CD8-positive, alpha-beta memory T cell (primary cell): ENCODE results near the gene ANO2. TPM values are rescaled to one million over a fixed set of nuclear protein-coding genes. Genes with fewer than 3 reads are reported as not detected.
A peak's percentile ranks its signal among the peaks of the same experiment; 100 is the strongest.

Source experiments
- CTCF ChIA-PET: fragments of 350-600 bp; sonication (Branson Sonifier 250); formaldehyde crosslinking; loops from one replicate; lab custom pipeline; 2021; ENCODE audit warnings: antibody characterized with exemption; lab: Charles Lee
- POLR2A ChIA-PET: fragments of 350-600 bp; sonication (Branson Sonifier 250); formaldehyde crosslinking; loops from one replicate; lab custom pipeline; 2021; ENCODE audit warnings: antibody characterized with exemption; lab: Charles Lee
- DNase-seq, 5 donors: peaks; one replicate each; pipeline versions ENCODE4 v3.0.0 to v3.0.0-alpha.2; 2020 to 2022; ENCODE audit warnings: mixed read lengths in 1 of 5
- H3K27ac ChIP-seq: one replicate; pipeline ENCODE4 v1.7.0; 2013; ENCODE audit warnings: low read depth, mild to moderate bottlenecking, low read length, moderate library complexity
- H3K27me3 ChIP-seq: 2 replicates; pipeline ENCODE4 v1.7.0; 2013; ENCODE audit warnings: low read length, mild to moderate bottlenecking; ENCODE audit not compliant: insufficient read depth, poor library complexity, severe bottlenecking
- H3K36me3 ChIP-seq: 2 replicates; pipeline ENCODE4 v1.7.0; 2013; ENCODE audit warnings: mild to moderate bottlenecking, low read length, moderate library complexity; ENCODE audit not compliant: insufficient read depth
- H3K4me1 ChIP-seq: 2 replicates; pipeline ENCODE4 v1.7.0; 2013; ENCODE audit warnings: mild to moderate bottlenecking, low read length, moderate library complexity; ENCODE audit not compliant: insufficient read depth
- H3K4me3 ChIP-seq: 2 replicates; pipeline ENCODE4 v1.7.0; 2013; ENCODE audit warnings: mild to moderate bottlenecking, low read length
- H3K9me3 ChIP-seq: 2 replicates; pipeline ENCODE4 v1.7.0; 2013; ENCODE audit warnings: mild to moderate bottlenecking, low read length
- H3K27ac Mint-ChIP-seq, 8 donors: one replicate each; pipeline ENCODE4 v1.8.0; 2020 to 2021; ENCODE audit warnings: mixed read lengths in 8 of 8, mild to moderate bottlenecking in 6 of 8, inconsistent platforms in 3 of 8, moderate library complexity in 3 of 8
- H3K27me3 Mint-ChIP-seq, 2 donors: one replicate each; pipeline ENCODE4 v1.8.0; 2020 to 2021; ENCODE audit warnings: mixed read lengths in 2 of 2, mild to moderate bottlenecking in 1 of 2, moderate library complexity in 1 of 2
- H3K36me3 Mint-ChIP-seq, 3 donors: one replicate each; pipeline ENCODE4 v1.8.0; 2020 to 2021; ENCODE audit warnings: mixed read lengths in 3 of 3, inconsistent platforms in 1 of 3, mild to moderate bottlenecking in 1 of 3
- H3K4me1 Mint-ChIP-seq, 3 donors: one replicate each; pipeline ENCODE4 v1.8.0; 2020 to 2021; ENCODE audit warnings: mixed read lengths in 3 of 3, inconsistent platforms in 1 of 3, mild to moderate bottlenecking in 1 of 3
- H3K4me3 Mint-ChIP-seq, 7 donors: one replicate each; pipeline ENCODE4 v1.8.0; 2020 to 2021; ENCODE audit warnings: mixed read lengths in 7 of 7, mild to moderate bottlenecking in 6 of 7, moderate library complexity in 4 of 7, inconsistent platforms in 2 of 7
- H3K9me3 Mint-ChIP-seq, 5 donors: one replicate each; pipeline ENCODE4 v1.8.0; 2020 to 2022; ENCODE audit warnings: mixed read lengths in 5 of 5, mild to moderate bottlenecking in 3 of 5, moderate library complexity in 2 of 5, inconsistent platforms in 1 of 5
- polyA plus RNA-seq: library from polyadenylated mRNA; unstranded; fragments of 300-500 nt; fragmentation: Illumina TruSeq; gene quantifications from one replicate; pipeline ENCODE4 v1.2.3, GENCODE V29; 2021
- total RNA-seq, 2 experiments: library from RNA; stranded (reverse); gene quantifications; one replicate each; pipeline ENCODE4 v1.2.3, GENCODE V29; 2021

Gene ANO2
- total and polyA plus RNA-seq, 3 experiments from 2014 or later, result not detected

- no peaks in the 10 kb centered on the region for H3K27me3 ChIP-seq
- DNase-seq, result no peak
- H3K27ac ChIP-seq, result no peak overlapping the region
- CTCF ChIA-PET, result interaction anchor here (0.9 kb wide), 1 partner anchor 9 kb away, joined by 4 read pairs; no protein-coding TSS in a partner anchor
- H3K27ac Mint-ChIP-seq, result no peak overlapping the region
- H3K9me3 Mint-ChIP-seq, result peaks cover 0 to 6% (median 3%) of the 10 kb centered on the region in 5 donors
- H3K9me3 ChIP-seq, result no peaks in the 10 kb centered on the region
- H3K36me3 Mint-ChIP-seq, result no peaks in the 10 kb centered on the region
- no peaks in the 10 kb centered on the region for H3K4me1 ChIP-seq
- POLR2A ChIA-PET, result no interaction called here
- H3K4me1 Mint-ChIP-seq, result no peaks in the 10 kb centered on the region
- H3K4me3 ChIP-seq, result no peak overlapping the region
- H3K27me3 Mint-ChIP-seq, result peaks cover 14 to 62% of the 10 kb centered on the region in 2 donors
- no peak overlapping the region for H3K4me3 Mint-ChIP-seq
- no peaks in the 10 kb centered on the region for H3K36me3 ChIP-seq
Observed at GRCh38 chr12:5956987-5957386, 11.9 kb upstream of the ANO2 start.

GRCh38 chr12:5954661-5955060 lies 9.6 kb upstream of the ANO2 start:
- H3K9me3 ChIP-seq, result no peaks in the 10 kb centered on the region
- no peak overlapping the region for H3K4me3 Mint-ChIP-seq
- peaks cover 24 to 78% of the 10 kb centered on the region in 2 donors for H3K27me3 Mint-ChIP-seq
- no peaks in the 10 kb centered on the region for H3K36me3 Mint-ChIP-seq
- no peaks in the 10 kb centered on the region for H3K4me1 Mint-ChIP-seq
- H3K27ac ChIP-seq, result no peak overlapping the region
- H3K27me3 ChIP-seq, result no peaks in the 10 kb centered on the region
- H3K4me1 ChIP-seq, result no peaks in the 10 kb centered on the region
- ChIA-PET POLR2A (no interaction called here), CTCF (no interaction called here)
- H3K9me3 Mint-ChIP-seq, result peaks cover 0 to 6% (median 3%) of the 10 kb centered on the region in 5 donors
- H3K36me3 ChIP-seq, result no peaks in the 10 kb centered on the region
- H3K4me3 ChIP-seq, result no peak overlapping the region
- H3K27ac Mint-ChIP-seq, result no peak overlapping the region
- DNase-seq, result no peak

GRCh38 chr12:5953835-5954586 lies 9.0 kb upstream of the ANO2 start:
- no peak for DNase-seq
- H3K27me3 Mint-ChIP-seq, result peaks cover 29 to 80% of the 10 kb centered on the region in 2 donors
- no peaks in the 10 kb centered on the region for H3K4me1 Mint-ChIP-seq
- no peaks in the 10 kb centered on the region for H3K36me3 ChIP-seq
- H3K36me3 Mint-ChIP-seq, result no peaks in the 10 kb centered on the region
- H3K27ac Mint-ChIP-seq, result no peak overlapping the region
- no peaks in the 10 kb centered on the region for H3K9me3 ChIP-seq
- no peak overlapping the region for H3K4me3 ChIP-seq
- H3K9me3 Mint-ChIP-seq, result peaks cover 0 to 6% (median 3%) of the 10 kb centered on the region in 5 donors
- no peak overlapping the region for H3K4me3 Mint-ChIP-seq
- H3K4me1 ChIP-seq, result no peaks in the 10 kb centered on the region
- POLR2A ChIA-PET, result no interaction called here
- no peak overlapping the region for H3K27ac ChIP-seq
- CTCF ChIA-PET, result no interaction called here
- H3K27me3 ChIP-seq, result no peaks in the 10 kb centered on the region

GRCh38 chr12:5952031-5952430 lies 7.0 kb upstream of the ANO2 start:
- Histone ChIP-seq H3K4me1 (no peaks in the 10 kb centered on the region), H3K27me3 (no peaks in the 10 kb centered on the region), H3K36me3 (no peaks in the 10 kb centered on the region), H3K9me3 (no peaks in the 10 kb centered on the region), H3K27ac (no peak overlapping the region), H3K4me3 (no peak overlapping the region)
- ChIA-PET POLR2A (no interaction called here), CTCF (interaction anchor here (1.2 kb wide), 1 partner anchor 12 kb away, joined by 3 read pairs; no protein-coding TSS in a partner anchor)
- no peak overlapping the region for H3K27ac Mint-ChIP-seq
- H3K4me3 Mint-ChIP-seq, result no peak overlapping the region
- peaks cover 31 to 78% of the 10 kb centered on the region in 2 donors for H3K27me3 Mint-ChIP-seq
- DNase-seq, result no peak
- no peaks in the 10 kb centered on the region for H3K36me3 Mint-ChIP-seq
- H3K9me3 Mint-ChIP-seq, result peaks cover 0 to 3% (median 2%) of the 10 kb centered on the region in 5 donors
- no peaks in the 10 kb centered on the region for H3K4me1 Mint-ChIP-seq

GRCh38 chr12:5948696-5949095 lies 3.6 kb upstream of the ANO2 start:
- ChIA-PET POLR2A (no interaction called here), CTCF (interaction anchor here (0.6 kb wide), 1 partner anchor 1670 kb away, joined by 3 read pairs; no protein-coding TSS in a partner anchor)
- no peak for DNase-seq
- no peak overlapping the region for H3K4me3 Mint-ChIP-seq
- Histone ChIP-seq H3K4me3 (no peak overlapping the region), H3K9me3 (no peaks in the 10 kb centered on the region), H3K4me1 (no peaks in the 10 kb centered on the region), H3K27ac (no peak overlapping the region), H3K27me3 (peaks cover 20% of the 10 kb centered on the region), H3K36me3 (no peaks in the 10 kb centered on the region)
- no peak overlapping the region for H3K27ac Mint-ChIP-seq
- no peaks in the 10 kb centered on the region for H3K36me3 Mint-ChIP-seq
- H3K9me3 Mint-ChIP-seq, result no peaks in the 10 kb centered on the region
- H3K4me1 Mint-ChIP-seq, result peaks cover 0 to 2% (median 0%) of the 10 kb centered on the region in 3 donors
- peaks cover 48 to 81% of the 10 kb centered on the region in 2 donors for H3K27me3 Mint-ChIP-seq

- Mint-ChIP-seq H3K27me3 (peaks cover 42 to 82% of the 10 kb centered on the region in 2 donors), H3K4me1 (peaks cover 0 to 2% (median 0%) of the 10 kb centered on the region in 3 donors), H3K9me3 (peaks cover 0 to 2% (median 0%) of the 10 kb centered on the region in 5 donors), H3K36me3 (no peaks in the 10 kb centered on the region), H3K27ac (no peak overlapping the region), H3K4me3 (no peak overlapping the region)
- ChIA-PET POLR2A (no interaction called here), CTCF (no interaction called here)
- Histone ChIP-seq H3K27ac (no peak overlapping the region), H3K4me1 (no peaks in the 10 kb centered on the region), H3K9me3 (no peaks in the 10 kb centered on the region), H3K4me3 (no peak overlapping the region), H3K27me3 (peaks cover 27% of the 10 kb centered on the region), H3K36me3 (no peaks in the 10 kb centered on the region)
- no peak for DNase-seq
Observed at GRCh38 chr12:5947006-5947405, 1.9 kb upstream of the ANO2 start.

GRCh38 chr12:5946388-5946787 lies 1.3 kb upstream of the ANO2 start:
- Histone ChIP-seq H3K4me1 (no peaks in the 10 kb centered on the region), H3K9me3 (no peaks in the 10 kb centered on the region), H3K27me3 (peaks cover 27% of the 10 kb centered on the region), H3K4me3 (no peak overlapping the region), H3K27ac (no peak overlapping the region), H3K36me3 (no peaks in the 10 kb centered on the region)
- H3K36me3 Mint-ChIP-seq, result no peaks in the 10 kb centered on the region
- POLR2A ChIA-PET, result no interaction called here
- CTCF ChIA-PET, result no interaction called here
- H3K4me3 Mint-ChIP-seq, result no peak overlapping the region
- peaks cover 0 to 2% (median 0%) of the 10 kb centered on the region in 3 donors for H3K4me1 Mint-ChIP-seq
- no peak overlapping the region for H3K27ac Mint-ChIP-seq
- no peak for DNase-seq
- peaks cover 42 to 81% of the 10 kb centered on the region in 2 donors for H3K27me3 Mint-ChIP-seq
- peaks cover 0 to 2% (median 0%) of the 10 kb centered on the region in 5 donors for H3K9me3 Mint-ChIP-seq

- no peaks in the 10 kb centered on the region for H3K9me3 ChIP-seq
- ChIA-PET CTCF (no interaction called here), POLR2A (no interaction called here)
- no peak for DNase-seq
- H3K27ac ChIP-seq, result no peak overlapping the region
- peaks cover 36% of the 10 kb centered on the region for H3K27me3 ChIP-seq
- no peak overlapping the region for H3K4me3 Mint-ChIP-seq
- H3K4me1 ChIP-seq, result no peaks in the 10 kb centered on the region
- no peaks in the 10 kb centered on the region for H3K36me3 ChIP-seq
- H3K27ac Mint-ChIP-seq, result peak overlapping the region in 1 of 8 donors; percentile 7
- H3K36me3 Mint-ChIP-seq, result peaks cover 0 to 3% (median 0%) of the 10 kb centered on the region in 3 donors
- H3K4me3 ChIP-seq, result no peak overlapping the region
- peaks cover 42 to 83% of the 10 kb centered on the region in 2 donors for H3K27me3 Mint-ChIP-seq
- H3K4me1 Mint-ChIP-seq, result peaks cover 0 to 2% (median 0%) of the 10 kb centered on the region in 3 donors
- H3K9me3 Mint-ChIP-seq, result peaks cover 0 to 3% (median 0%) of the 10 kb centered on the region in 5 donors
Observed at GRCh38 chr12:5944688-5945070, 380 bp downstream of the ANO2 start.
